ENCODE results near the gene MINDY4B.
"Not testable (repeated sequence)": the region's sequence is repeated elsewhere in the genome, so short reads cannot be mapped to it uniquely, and the experiment has no call there.

MINDY4B gene

DNA sequence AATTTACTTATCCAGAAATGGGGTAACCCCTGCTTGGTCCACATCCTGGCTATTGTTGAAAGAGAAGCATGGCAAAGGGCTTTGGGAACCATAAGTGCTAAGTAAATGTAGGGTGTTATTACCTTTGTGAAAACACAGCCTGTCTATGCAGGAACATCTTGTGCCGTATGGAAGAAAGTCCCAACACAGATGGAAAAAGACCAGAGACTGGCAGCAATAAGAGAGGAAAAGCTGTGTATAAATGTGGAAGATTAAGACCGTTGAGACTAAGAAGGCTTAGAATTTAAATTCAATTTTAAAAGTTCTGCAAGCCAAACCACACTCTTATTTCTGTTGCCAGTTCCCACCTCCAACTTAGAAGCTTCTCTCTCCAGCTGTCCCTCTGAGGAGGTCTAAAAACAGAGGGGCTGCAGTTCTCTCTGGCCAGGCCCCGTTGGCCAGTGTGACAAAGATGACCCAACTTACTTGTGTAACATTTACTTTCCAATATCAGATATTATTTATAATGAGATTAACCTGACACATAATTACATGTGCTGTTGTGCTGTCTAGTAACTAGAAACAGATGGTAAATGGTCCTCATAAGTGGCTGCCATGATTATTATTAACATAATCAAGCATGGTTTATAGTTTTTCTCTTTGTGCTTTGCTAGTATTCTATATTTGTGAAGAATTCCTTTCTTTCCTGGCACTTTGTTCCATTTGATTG is 7.0 kb downstream of the MINDY4B start:
- DNase-seq, result no peak

DNA sequence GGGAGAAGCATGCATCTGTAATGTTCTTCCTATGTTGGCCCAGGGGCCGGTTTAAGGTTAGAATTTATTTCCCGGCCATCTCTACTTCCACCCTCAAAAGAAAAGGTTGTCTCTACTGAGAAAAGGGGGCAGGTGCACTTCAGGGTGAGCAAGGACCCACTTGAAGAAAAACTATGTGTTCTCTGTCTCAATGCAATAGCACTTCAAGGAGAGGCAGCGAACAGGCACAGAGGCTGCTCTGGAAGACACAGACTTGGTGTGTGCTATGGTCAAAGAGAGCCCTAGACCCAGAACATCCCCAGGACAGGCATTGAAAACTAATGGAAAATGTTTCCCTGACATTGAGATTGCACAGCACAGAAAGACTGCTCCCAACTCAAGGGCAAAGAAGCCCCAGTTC is 7.6 kb downstream of the MINDY4B start:
- DNase-seq, result no peak

DNA sequence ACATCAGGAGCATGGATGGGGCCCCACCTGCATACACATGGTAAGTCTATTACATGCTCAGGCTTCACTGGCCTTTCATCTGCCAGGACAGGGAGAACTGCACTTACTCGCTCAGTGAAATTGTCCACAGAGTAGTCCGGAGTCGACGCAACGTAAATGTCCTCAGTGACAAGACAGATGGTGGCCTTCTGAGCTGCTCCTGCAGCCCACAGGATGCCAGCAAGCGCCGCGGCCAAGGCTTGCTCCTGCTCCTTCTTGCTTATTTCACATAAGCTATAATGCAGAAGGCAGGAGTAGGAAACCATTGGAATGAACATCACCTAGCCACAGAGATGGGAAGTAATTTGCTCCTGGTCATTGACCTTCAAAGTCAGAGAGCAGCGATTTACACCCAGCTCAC is 14.4 kb downstream of the MINDY4B start:
- no peak for DNase-seq

DNA sequence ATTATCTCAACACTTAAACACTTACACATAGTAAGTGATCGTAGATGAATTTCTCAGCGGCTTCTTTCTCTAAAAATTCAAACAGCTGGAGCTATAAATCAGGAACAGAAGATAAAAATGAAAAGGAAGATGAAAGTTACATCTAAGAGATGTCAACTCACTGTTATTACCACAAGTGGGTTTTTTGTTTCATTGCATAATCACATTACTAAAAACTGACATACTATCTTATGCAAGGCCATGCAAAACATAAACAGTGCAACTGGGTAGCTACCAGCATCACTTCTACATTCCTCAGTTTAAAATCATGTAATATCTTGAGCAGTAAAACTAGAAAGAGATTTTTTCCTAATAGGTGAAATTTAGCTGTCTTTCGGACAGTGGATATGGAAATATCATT is 14.9 kb downstream of the MINDY4B start:
- DNase-seq, result peak; percentile 95

DNA sequence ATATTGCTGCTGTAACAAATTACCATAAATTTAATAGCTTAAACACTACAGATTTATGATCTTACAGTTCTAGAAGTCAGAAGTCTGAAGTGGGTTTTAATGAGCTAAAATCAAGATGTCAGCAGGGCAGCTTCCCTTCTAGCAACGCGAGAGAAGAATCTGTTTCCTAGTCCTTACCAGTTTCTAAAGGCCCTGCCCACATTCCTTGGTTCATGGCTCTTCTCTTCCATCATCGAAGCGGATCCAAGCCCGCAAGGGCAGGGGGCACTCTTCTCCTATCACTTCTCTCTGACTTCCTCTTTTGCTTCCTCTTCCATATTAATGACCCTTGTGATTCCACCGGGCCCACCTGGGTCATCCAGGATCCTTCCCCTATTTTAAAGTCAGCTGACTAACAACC is 16.1 kb downstream of the MINDY4B start:
- peak; percentile 26 for DNase-seq

DNA sequence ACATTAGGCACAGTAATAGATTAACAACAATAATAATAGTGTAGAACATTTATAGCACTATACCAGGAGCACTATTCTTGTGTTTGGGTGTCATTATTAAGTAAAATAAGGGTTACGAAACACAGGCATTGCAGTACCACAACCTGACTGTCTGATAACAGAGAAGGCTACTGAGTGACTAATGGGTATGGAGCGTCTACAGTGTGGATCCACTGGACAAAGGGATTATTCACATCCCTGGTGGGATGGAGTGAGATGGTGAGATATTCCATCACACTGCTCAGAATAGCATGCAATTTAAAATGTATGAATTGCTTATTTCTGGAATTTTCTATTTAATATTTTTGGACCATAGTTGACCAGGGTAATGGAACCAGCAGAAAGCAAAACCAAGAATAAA is 18.2 kb downstream of the MINDY4B start:
- peak; percentile 19 for DNase-seq

DNA sequence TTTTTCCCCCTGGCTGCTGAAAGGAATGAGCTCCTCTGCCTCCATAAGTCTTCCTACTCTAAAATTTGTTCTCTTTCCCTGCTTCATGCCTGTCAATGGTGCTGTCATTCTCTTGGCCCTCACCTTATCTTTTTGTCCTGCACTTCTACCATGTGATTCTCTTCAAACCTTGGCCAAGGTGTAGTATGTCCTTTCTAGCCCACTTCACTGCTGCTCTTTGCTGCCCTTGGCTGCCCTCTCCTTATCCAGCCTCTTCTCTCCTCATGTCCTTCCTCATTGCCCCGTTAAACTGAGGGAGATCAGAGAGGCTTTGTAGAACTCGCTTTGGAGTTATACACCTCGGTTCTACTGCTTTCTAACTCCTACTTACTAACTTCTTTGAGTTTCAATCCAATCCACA is 19.7 kb downstream of the MINDY4B start:
- DNase-seq, result no peak

DNA sequence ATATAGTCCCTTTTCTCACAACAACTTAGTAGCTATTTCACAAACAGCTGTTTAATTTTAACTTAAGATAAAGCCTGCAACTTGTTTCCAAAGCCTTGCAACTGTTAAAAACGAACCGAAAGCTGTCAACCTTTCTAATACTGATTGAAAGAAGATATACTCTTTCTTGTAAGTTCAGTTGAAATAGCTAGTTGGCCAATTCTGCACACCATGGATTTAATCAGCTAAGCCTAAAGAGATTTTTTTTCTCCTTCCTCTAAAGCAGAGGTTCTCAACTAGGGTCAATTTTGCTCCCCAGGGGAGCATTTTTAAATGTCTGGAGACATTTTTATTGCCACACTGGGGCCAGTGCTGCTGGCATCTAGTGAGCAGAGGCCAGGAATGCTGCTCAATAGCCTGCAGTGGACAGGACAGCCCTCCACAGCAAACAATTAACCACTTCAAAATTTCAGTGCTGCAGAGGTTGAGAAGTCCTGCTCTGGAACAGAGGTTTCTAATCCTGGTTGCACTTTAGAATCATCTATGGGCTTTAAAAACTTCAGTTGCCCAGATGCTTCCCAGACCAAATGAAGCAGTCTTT is 26.2 kb downstream of the MINDY4B start:
- DNase-seq, result no peak

DNA sequence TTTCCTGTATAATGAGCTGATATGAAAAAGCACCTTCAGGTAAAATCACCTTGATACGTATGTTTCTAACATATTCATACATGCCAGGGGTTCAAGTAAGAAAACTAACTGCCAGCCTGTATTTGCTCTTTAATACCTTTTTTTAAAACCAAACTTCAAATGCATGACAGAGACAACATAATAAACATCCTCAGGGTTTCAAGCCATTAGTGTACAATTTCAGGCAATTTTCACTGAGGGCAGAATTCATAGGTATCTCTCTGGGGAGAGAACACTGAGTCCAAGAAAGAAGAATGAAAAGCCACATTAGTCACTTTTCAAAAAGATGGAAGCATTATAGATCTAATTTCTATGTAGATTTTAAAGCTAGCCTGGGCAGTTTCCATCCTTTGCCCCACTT is 26.9 kb downstream of the MINDY4B start:
- no peak for DNase-seq

DNA sequence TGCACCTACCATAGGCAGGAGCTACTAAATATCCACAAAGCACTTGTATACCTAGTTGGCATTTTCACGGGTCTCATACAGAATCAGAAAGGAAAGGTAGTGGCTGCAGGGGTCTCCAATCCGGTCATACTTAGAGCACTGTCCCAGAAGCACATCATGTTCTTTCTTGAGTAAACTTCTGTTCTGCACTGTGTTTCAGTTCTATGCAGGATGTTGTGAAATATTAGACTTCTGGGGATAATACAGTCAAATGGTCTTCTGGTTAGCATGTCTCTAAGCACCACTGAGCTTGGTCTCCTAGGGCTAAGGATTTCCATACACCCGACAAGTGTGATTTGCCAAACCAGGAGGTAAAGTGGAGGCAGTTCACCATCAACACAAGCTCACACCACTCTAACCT is 27.9 kb downstream of the MINDY4B start:
- DNase-seq, result peak; percentile 24

DNA sequence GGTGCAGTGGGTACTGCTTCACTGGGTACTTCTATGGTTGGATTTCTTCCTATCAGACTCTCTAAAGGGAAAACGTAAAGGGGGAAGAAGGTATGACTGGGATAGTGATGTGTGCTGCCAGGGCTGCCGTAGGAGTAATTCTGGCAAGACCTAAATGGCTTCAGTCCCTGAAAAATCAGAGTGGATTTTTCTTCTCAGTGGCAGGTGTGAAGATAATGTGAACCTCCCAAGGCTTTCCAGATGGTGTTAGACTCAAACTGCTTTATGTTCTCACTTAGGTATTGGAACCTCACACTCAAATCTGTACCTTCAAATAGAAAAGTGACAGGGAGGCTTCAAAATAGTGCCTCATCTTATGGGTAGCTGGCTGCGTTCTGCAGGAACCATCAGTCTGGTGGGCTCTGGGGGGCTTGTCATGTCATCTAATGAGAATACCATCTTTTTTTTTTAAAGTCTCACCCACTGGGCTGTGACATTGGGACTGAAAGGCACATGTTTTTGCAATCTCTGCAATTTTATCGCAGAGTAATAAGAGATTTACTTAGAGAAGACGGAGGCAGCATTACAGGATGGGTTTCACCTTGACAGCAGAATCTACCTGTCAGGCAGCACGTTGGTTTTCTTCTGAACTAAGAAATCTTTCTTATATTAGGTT is 28.5 kb downstream of the MINDY4B start:
- DNase-seq, result no peak

DNA sequence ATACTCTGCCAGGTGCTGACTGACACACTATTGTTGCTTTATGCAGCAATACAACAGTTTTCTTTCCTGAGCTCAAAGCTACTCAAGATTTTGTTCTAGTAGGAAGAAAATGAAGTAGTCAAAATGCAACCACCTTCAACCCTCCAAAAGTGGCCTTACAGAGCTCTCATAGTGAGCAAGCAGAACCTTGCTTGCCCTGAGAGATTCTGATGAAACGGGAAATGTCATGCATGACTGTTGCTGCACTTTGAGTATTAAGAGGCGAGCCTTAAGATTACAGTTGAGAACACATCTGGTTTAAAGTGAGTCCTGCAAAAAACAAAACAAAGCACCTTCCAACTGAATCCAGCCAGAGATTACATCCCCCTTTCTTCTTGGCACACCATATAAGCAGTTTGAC is 29.7 kb downstream of the MINDY4B start:
- DNase-seq, result peak; percentile 14

DNA sequence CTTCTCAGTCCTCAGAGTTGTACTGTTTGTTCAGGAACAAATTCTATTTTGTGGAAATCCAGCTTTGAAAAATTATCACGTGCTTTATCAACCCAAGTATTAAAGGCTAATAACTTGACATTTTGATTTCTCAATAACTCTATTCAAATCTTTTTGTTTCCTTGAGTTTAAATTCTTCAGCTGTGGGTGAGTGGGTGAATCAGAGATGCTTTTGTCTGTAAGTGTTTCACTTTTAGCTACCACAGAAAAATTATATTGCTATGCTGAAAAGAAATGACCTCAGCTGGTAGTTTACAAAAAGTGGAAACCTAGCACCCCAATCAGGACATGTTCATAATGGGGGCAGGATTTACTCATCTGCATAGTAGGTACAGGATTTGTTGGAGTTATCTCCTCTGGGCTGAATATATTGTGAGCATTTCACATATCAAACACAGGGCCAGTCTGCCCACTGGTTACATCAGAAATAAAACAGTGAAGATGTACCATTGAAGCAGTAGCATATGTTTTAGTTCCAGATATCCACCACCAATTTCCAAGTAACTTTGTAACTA is 30.5 kb downstream of the MINDY4B start:
- no peak for DNase-seq

DNA sequence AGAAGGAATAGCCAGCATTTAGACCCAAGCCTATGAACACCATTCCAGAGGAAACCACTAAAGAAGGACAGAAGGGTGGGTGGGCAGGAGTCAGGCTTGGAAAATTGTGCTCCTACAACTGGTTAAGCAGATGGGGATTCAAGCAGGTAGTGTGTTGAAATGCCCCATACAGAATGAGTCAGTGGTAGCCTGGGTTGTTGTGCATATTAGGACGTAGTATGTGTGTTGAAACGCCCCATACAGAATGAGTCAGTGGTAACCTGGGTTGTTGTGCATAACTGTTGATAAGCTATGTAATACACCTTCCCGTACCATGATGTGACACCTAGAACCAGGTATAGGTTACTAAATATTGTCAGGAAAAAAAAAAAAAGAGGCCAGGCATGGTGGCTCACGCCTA is 34.0 kb downstream of the MINDY4B start:
- DNase-seq, result no peak

DNA sequence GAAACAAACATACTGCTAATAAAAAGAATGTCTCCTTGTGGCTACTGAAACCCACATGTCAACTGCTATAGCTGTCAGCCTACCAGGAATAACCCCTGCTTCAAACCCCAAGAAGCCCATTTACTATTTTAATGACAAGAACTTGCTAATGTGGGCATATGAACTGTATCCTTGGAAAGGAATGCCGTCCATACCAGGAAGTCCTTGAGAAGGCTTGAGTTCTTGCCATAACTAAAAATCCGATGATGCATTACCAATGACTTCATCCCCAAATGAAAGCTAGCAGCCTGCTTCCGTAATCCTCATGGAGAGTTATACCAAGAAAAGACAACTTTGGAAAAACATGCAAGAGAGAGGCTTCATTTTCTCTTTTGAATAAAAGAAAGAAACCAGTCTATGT is 34.8 kb downstream of the MINDY4B start:
- DNase-seq, result no peak

DNA sequence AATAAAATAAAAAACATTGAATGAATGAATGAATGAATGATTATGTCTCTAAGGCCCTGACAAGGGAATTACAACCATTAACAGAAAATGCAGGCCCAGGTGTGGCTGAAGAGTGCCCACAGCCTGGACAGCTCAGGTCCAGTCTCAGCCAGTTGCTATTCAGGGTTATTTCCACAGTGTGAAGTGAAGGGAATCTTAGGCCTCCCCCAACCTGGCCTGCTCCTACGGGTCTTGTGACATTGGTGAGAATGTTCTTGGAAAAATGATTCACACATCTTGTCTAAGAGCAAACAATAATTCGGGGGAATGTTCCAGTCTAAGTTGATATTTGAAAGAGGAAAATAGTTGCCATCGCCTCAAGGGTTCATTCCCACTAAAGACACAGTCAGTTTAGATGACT is 37.0 kb downstream of the MINDY4B start:
- no peak for DNase-seq

DNA sequence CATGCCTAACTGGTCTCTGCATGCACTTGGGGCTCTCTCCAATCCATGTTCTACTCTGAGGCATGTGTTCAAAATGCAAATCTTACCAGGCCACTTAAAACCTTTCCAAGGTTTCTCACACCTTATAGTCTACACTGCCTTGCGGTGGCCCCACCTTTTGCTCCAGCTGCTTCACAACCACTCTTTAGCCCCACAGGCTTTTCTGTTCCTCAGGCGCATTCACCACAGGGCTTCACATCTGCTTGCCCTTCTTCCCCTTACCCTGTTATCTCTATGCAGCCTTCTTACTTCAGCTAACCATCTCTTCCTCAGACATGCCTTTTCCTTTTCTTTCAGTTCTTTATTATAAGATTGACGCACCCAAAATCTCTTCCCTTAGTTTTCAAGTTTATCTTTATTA is 37.8 kb downstream of the MINDY4B start:
- DNase-seq, result no peak

DNA sequence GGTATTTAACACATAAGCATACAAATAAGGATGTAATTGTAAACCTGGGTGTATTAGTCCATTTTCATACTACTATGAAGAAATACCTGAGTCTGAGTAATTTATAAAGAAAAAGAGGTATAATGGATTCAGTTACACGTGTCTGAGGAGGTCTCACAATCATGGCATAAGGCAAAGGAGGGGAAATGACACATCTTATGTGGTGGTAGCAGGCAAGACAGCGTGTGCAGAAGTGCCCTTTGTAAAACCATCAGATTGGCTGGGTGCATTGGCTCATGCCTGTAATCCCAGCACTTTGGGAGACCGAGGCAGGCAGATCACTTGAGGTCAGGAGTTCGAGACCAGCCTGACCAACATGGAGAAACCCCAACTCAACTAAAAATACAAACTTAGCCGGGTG is 41.3 kb downstream of the MINDY4B start:
- DNase-seq, result not testable (repeated sequence)

DNA sequence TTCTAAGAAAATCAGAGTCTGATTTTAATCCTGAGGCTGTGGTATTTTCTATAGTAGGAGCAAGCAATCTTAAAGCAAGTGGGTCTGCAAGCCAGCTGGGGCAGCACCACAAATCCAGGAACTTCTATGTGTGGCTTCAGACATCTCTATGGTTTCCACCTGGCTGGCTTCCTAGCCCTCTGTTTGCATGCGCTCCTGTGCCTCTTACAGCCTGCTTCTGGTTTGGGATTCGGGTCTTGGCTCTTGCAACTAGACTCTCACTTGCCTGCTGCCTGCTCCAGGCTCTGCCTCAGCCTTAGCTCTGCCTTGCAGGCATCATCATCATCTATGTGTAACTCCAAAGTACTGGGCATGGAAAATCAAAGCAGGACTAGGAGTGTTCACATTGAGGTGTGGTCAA is 43.4 kb downstream of the MINDY4B start:
- no peak for DNase-seq

DNA sequence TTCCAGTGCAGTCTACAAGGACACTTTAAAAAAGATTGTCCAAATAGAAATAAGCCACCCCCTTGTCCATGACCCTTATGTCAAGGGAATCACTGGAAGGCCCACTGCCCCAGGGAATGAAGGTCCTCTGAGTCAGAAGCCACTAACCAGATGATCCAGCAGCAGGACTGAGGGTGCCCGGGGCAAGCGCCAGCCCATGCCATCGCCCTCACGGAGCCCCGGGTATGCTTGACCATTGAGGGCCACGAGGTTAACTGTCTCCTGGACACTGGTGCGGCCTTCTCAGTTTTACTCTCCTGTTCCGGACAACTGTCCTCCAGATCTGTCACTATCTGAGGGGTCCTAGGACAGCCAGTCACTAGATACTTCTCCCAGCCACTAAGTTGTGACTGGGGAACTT is 47.3 kb downstream of the MINDY4B start:
- DNase-seq, result not testable (repeated sequence)

DNA sequence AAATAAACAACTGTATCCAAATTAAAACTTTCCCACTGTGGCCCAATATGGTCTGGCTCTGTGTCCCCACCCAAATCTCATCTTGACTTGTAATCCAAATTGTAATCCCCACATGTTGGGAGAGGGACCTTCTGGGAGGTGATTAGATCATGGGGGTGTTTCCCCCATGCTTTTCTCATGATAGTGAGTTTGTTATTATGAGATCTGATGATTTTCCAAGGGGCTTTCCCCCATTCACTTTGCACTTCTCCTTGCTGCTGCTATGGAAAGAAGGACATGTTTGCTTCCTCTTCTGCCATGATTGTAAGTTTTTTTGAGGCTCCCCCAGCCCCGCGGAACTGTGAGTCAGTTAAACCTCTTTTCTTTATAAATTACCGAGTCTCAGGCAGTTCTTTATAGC is 55.0 kb downstream of the MINDY4B start:
- DNase-seq, result peak; percentile 16

DNA sequence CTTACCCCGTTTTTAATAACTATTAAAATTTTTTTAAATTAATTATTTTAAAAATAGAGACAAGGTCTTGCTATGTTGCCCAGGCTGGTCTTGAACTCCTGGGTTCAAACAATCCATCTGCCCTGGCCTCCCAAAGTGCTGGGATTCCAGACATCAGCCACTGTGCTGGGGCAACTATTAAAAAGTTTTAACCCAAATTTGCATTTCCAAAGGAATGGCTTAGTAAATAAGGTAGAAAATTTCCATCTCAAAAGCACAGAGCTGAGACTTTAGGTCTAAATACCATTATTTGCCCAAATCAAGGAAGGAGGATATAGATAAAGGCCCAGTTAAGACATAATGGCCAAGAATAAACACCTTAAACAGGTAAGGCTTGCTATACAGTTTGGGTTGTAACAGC is 56.4 kb downstream of the MINDY4B start:
- no peak for DNase-seq

DNA sequence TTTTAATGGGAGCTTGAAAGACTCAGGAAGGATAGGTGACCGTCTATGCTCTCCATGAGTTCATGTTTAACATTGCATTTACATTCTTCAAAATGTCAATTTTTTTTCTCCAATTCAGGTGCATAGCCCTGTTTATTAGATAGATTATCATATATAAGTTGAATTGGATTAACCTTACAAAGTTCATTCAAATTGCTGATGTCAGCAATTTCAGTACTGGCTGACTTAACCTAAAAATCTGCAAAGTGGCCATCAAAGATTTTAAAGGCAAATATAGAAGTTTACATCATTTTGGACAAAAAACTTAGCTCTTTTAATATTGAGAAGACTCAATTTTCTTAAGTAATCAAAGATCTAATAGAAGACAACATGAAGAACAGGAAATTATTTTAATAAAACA is 57.8 kb downstream of the MINDY4B start:
- no peak for DNase-seq

DNA sequence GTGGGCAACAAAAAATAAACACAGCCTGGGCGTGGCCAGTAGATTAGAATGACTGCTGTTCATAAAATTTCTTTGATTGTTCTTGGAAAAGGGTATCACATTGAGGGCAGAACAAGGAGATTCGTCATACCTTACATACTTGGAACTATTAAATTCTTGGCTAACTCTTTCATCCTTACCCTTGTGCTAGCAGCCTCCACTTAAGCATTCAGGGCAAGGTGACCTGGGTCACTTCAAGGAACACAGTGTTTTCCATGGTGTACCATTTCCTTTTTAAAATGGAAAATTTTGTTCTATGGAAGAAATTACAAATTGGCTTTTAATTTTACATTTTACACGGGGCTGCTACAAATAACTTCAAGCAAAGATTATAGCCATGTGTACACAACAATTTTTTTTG is 60.8 kb downstream of the MINDY4B start:
- no peak for DNase-seq
